Type B pancreatic cell (in vitro differentiated cells): ENCODE results near the gene LTBP1. TPM values are rescaled to one million over a fixed set of nuclear protein-coding genes. Genes with fewer than 3 reads are reported as not detected.

ENCODE experiments used
- DNase-seq: peaks from one replicate; pipeline ENCODE4 v3.0.0; 2021; ENCODE audit warnings: mixed read lengths; ENCODE audit not compliant: unreplicated experiment; ENCODE audit errors: extremely low spot score
- H3K27ac Mint-ChIP-seq: 2 replicates; pipeline ENCODE4 v1.8.0; 2021; ENCODE audit warnings: mild to moderate bottlenecking, mixed read lengths
- H3K27me3 Mint-ChIP-seq: 2 replicates; pipeline ENCODE4 v1.8.0; 2021; ENCODE audit warnings: mixed read lengths
- H3K36me3 Mint-ChIP-seq: 2 replicates; pipeline ENCODE4 v1.8.0; 2021; ENCODE audit warnings: mixed read lengths
- H3K4me1 Mint-ChIP-seq: one replicate; pipeline ENCODE4 v1.8.0; 2021; ENCODE audit warnings: mixed read lengths; ENCODE audit not compliant: unreplicated experiment
- H3K4me3 Mint-ChIP-seq: 2 replicates; pipeline ENCODE4 v1.8.0; 2021; ENCODE audit warnings: mild to moderate bottlenecking, mixed read lengths
- H3K9me3 Mint-ChIP-seq: 2 replicates; pipeline ENCODE4 v1.8.0; 2021; ENCODE audit warnings: mixed read lengths
- total RNA-seq: library from RNA; stranded (reverse); gene quantifications from 2 replicates; pipeline ENCODE4 v1.2.1, GENCODE V29; 2021; ENCODE audit warnings: low replicate concordance
- TF ChIP-seq, protein P1 (sequence below): fragments of 200-600 bp; sonication (generic); conservative IDR thresholded peaks from 2 replicates; pipeline ENCODE4 v1.5.0; 2021; ENCODE audit warnings: antibody characterized with exemption, mild to moderate bottlenecking

The LTBP1 gene
- total RNA-seq, 1 donor from 2014 or later = 53.3 TPM

DNA sequence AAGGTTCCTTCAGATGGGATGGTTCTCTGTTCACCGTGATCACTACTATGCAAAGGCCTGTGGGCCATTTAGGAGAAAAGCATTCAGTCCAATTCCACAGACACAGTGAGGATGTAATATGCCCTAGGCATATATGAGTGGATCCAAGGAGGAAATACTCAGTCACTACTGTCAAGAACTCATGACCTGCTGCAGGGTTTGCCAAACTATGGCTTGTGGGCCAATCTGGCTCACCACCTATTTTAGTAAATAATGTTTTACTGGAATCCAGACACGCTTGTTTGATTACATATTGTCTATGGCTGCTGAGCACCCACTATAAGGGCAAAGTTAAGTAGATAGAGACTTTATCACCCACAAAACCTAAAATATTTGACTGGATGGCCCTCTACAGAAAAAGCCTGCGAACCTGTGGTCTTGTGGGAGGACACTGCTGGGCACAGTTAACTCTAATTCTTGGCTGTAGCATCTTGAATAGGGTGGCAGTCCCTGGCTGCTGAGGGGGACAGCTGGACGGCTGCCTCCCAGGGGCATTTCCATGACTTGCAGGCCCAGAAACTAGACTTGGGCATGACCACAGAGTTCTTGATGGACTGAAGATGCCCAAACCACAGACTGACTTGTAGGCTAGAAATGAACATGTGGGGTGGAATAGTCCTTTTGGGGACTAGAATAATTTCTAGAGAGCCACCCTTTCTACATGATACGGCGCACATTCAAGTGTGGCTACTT is 20.6 kb upstream of the LTBP1 start:
- no peaks in the 10 kb centered on the region for H3K9me3 Mint-ChIP-seq
- no peaks in the 10 kb centered on the region for H3K36me3 Mint-ChIP-seq
- H3K27ac Mint-ChIP-seq = no peak overlapping the region
- TF ChIP-seq, protein P1, sequence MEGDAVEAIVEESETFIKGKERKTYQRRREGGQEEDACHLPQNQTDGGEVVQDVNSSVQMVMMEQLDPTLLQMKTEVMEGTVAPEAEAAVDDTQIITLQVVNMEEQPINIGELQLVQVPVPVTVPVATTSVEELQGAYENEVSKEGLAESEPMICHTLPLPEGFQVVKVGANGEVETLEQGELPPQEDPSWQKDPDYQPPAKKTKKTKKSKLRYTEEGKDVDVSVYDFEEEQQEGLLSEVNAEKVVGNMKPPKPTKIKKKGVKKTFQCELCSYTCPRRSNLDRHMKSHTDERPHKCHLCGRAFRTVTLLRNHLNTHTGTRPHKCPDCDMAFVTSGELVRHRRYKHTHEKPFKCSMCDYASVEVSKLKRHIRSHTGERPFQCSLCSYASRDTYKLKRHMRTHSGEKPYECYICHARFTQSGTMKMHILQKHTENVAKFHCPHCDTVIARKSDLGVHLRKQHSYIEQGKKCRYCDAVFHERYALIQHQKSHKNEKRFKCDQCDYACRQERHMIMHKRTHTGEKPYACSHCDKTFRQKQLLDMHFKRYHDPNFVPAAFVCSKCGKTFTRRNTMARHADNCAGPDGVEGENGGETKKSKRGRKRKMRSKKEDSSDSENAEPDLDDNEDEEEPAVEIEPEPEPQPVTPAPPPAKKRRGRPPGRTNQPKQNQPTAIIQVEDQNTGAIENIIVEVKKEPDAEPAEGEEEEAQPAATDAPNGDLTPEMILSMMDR = no peak
- DNase-seq = no peak
- peaks cover 8% of the 10 kb centered on the region for H3K4me1 Mint-ChIP-seq
- no peak overlapping the region for H3K4me3 Mint-ChIP-seq
- H3K27me3 Mint-ChIP-seq = no peaks in the 10 kb centered on the region

DNA sequence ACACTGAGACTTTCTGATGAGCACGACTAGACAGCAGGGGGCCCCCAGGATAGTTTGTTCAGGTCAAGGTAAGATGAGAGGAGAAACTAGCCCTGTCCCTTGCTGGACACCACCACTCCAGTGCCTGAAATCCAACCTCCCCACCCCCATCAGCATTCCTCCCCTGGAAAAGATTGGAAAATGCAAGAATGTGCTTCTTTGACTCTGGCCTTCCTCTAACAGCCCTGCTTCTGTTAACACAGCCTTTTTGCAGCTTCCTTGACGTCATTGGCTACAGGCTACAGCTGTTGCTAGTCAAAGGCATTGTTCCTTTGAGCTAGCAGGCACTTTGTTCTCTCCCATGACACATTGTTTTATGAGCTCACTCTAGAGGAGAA is 20.1 kb upstream of the LTBP1 start:
- peaks cover 8% of the 10 kb centered on the region for H3K4me1 Mint-ChIP-seq
- no peak overlapping the region for H3K27ac Mint-ChIP-seq
- DNase-seq = no peak
- no peak overlapping the region for H3K4me3 Mint-ChIP-seq
- H3K36me3 Mint-ChIP-seq = no peaks in the 10 kb centered on the region
- TF ChIP-seq, protein P1 = no peak
- no peaks in the 10 kb centered on the region for H3K9me3 Mint-ChIP-seq
- no peaks in the 10 kb centered on the region for H3K27me3 Mint-ChIP-seq

- no peak overlapping the region for H3K27ac Mint-ChIP-seq
- TF ChIP-seq, protein P1 = no peak
- no peaks in the 10 kb centered on the region for H3K36me3 Mint-ChIP-seq
- DNase-seq = no peak
- H3K4me1 Mint-ChIP-seq = peaks cover 8% of the 10 kb centered on the region
- H3K4me3 Mint-ChIP-seq = no peak overlapping the region
- peaks cover 9% of the 10 kb centered on the region for H3K9me3 Mint-ChIP-seq
- no peaks in the 10 kb centered on the region for H3K27me3 Mint-ChIP-seq
Measured at GRCh38 chr2:32930436-32930835, 16.3 kb upstream of the LTBP1 start.

DNA sequence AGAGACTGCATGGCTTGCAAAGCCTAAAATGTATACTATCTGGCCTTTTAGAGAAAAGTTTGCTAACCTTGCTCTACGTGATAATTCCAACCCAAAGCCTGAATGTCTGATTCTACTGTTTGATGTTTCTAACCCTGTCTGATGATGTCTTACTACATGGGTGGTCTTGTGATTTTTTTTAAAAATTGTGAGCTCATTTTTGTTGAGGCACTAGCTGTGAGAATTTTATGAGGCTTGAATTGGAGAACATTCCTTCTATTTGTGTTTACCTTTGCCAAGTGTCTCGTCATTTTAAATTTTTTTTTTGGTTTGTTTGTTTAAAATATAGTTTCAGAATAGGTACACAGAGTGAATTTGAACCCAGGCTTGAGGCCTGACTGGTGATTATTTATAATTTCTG is 15.2 kb upstream of the LTBP1 start:
- Mint-ChIP-seq H3K27me3 (no peaks in the 10 kb centered on the region), H3K4me1 (peaks cover 14% of the 10 kb centered on the region), H3K36me3 (no peaks in the 10 kb centered on the region), H3K9me3 (peaks cover 9% of the 10 kb centered on the region), H3K4me3 (no peak overlapping the region), H3K27ac (no peak overlapping the region)
- no peak for DNase-seq
- TF ChIP-seq, protein P1 = no peak

GRCh38 chr2:32931945-32932709 is 14.6 kb upstream of the LTBP1 start:
- Mint-ChIP-seq H3K27me3 (no peaks in the 10 kb centered on the region), H3K27ac (no peak overlapping the region), H3K4me1 (peaks cover 7% of the 10 kb centered on the region), H3K4me3 (no peak overlapping the region), H3K36me3 (no peaks in the 10 kb centered on the region), H3K9me3 (peaks cover 9% of the 10 kb centered on the region)
- TF ChIP-seq, protein P1 = no peak
- DNase-seq = no peak
